Thoracic aorta (tissue), 2 donors: ENCODE results near the gene ANKMY1. TPM values are rescaled to one million over a fixed set of nuclear protein-coding genes. Genes with fewer than 3 reads are reported as not detected.

Source experiments
- ATAC-seq: fragments of 150-250 bp; one replicate; pipeline ENCODE4 v1.8.0; 2017; ENCODE audit warnings: low read depth; ENCODE audit not compliant: insufficient number of reproducible peaks, low FRiP score
- DNase-seq: peaks from one replicate; pipeline ENCODE4 v3.0.0-alpha.2; 2020; ENCODE audit warnings: low spot score
- H3K27ac ChIP-seq, 2 donors: fragments of 200-600 bp; sonication (generic); 1 replicate in 1 of 2; 2 replicates in 1 of 2; pipeline ENCODE4 v1.5.1; 2016; ENCODE audit warnings: mild to moderate bottlenecking in 2 of 2, moderate library complexity in 2 of 2
- H3K27me3 ChIP-seq: fragments of 200-600 bp; sonication (generic); replicated peaks from 2 replicates; pipeline ENCODE4 v1.6.0; 2016; ENCODE audit warnings: mild to moderate bottlenecking; ENCODE audit not compliant: insufficient read depth
- H3K36me3 ChIP-seq: fragments of 200-600 bp; sonication (generic); one replicate; pipeline ENCODE4 v1.5.1; 2016
- H3K4me1 ChIP-seq, 2 donors: fragments of 200-600 bp; sonication (generic); 1 replicate in 1 of 2; 2 replicates in 1 of 2; pipeline versions ENCODE4 v1.5.1 to v1.6.0; 2016; ENCODE audit warnings: low read depth in 2 of 2, mild to moderate bottlenecking in 1 of 2; ENCODE audit not compliant: control insufficient read depth in 1 of 2
- H3K4me3 ChIP-seq: fragments of 200-600 bp; sonication (generic); 2 replicates; pipeline ENCODE4 v1.5.1; 2016; ENCODE audit warnings: mild to moderate bottlenecking
- H3K9me3 ChIP-seq: fragments of 200-600 bp; sonication (generic); 2 replicates; pipeline ENCODE4 v1.5.1; 2016
- total RNA-seq, 2 donors: library from RNA; depleted of rRNA; stranded (reverse); fragments of >200 nt; gene quantifications; one replicate each; pipeline versions ENCODE4 v1.1.0 to v1.2.3, GENCODE V29; 2016
- TF ChIP-seq, protein P1 (sequence below): fragments of 200-600 bp; sonication (generic); IDR thresholded peaks from one replicate; pipeline ENCODE4 v1.5.1; 2019; ENCODE audit warnings: antibody characterized with exemption

The ANKMY1 gene
- total RNA-seq, 2 donors from 2014 or later, result 20.0 to 44.8 TPM

GRCh38 chr2:240569523-240569997, 11.8 kb upstream of the ANKMY1 start:
- Histone ChIP-seq H3K4me1 (peaks cover 26 to 51% of the 10 kb centered on the region in 2 donors), H3K9me3 (no peaks in the 10 kb centered on the region), H3K4me3 (peak overlapping the region; percentile 89), H3K27ac (no peak overlapping the region), H3K36me3 (no peaks in the 10 kb centered on the region), H3K27me3 (no peaks in the 10 kb centered on the region)
- ATAC-seq, result no peak
- TF ChIP-seq, protein P1, sequence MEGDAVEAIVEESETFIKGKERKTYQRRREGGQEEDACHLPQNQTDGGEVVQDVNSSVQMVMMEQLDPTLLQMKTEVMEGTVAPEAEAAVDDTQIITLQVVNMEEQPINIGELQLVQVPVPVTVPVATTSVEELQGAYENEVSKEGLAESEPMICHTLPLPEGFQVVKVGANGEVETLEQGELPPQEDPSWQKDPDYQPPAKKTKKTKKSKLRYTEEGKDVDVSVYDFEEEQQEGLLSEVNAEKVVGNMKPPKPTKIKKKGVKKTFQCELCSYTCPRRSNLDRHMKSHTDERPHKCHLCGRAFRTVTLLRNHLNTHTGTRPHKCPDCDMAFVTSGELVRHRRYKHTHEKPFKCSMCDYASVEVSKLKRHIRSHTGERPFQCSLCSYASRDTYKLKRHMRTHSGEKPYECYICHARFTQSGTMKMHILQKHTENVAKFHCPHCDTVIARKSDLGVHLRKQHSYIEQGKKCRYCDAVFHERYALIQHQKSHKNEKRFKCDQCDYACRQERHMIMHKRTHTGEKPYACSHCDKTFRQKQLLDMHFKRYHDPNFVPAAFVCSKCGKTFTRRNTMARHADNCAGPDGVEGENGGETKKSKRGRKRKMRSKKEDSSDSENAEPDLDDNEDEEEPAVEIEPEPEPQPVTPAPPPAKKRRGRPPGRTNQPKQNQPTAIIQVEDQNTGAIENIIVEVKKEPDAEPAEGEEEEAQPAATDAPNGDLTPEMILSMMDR, result no peak
- no peak for DNase-seq

- ATAC-seq (peak; percentile 25), DNase-seq (no peak)
- Histone ChIP-seq H3K27me3 (no peaks in the 10 kb centered on the region), H3K27ac (peak overlapping the region; percentile 62 to 73), H3K4me1 (peaks cover 26 to 51% of the 10 kb centered on the region in 2 donors), H3K4me3 (peak overlapping the region; percentile 89), H3K36me3 (no peaks in the 10 kb centered on the region), H3K9me3 (no peaks in the 10 kb centered on the region)
- TF ChIP-seq, protein P1, result no peak
Measured at GRCh38 chr2:240568678-240569522, 11.1 kb upstream of the ANKMY1 start.

GRCh38 chr2:240567872-240568677, 10.3 kb upstream of the ANKMY1 start, which contains the start of gene RNPEPL1:
Gene RNPEPL1 (plus strand): TSS chr2:240568484. CDS start chr2:240568587, 103 bp downstream.
- no peak for DNase-seq
- peaks cover 26 to 51% of the 10 kb centered on the region in 2 donors for H3K4me1 ChIP-seq
- no peaks in the 10 kb centered on the region for H3K27me3 ChIP-seq
- no peaks in the 10 kb centered on the region for H3K36me3 ChIP-seq
- H3K9me3 ChIP-seq, result no peaks in the 10 kb centered on the region
- peak within 1 kb of the TSS; percentile 80 to 91 for H3K27ac ChIP-seq
- H3K4me3 ChIP-seq, result peak within 1 kb of the TSS; percentile 89
- ATAC-seq, result peak; percentile 34
- TF ChIP-seq, protein P1, result no peak

GRCh38 chr2:240567137-240567871, 9.5 kb upstream of the ANKMY1 start:
- Histone ChIP-seq H3K4me1 (peaks cover 26 to 59% of the 10 kb centered on the region in 2 donors), H3K36me3 (no peaks in the 10 kb centered on the region), H3K27ac (peak overlapping the region; percentile 80 to 91), H3K27me3 (no peaks in the 10 kb centered on the region), H3K4me3 (peak overlapping the region; percentile 89), H3K9me3 (no peaks in the 10 kb centered on the region)
- ATAC-seq, result no peak
- TF ChIP-seq, protein P1, result no peak
- DNase-seq, result no peak
